PFSK-1 (cell line): ENCODE measurements around the gene ZNF326.

ENCODE experiments used
- POLR2AphosphoS5 ChIP-seq: IDR thresholded peaks from 2 replicates; pipeline ENCODE4 v1.6.1; 2012; ENCODE audit warnings: low read depth, mild to moderate bottlenecking, control low read depth, low read length, moderate library complexity
- TAF1 ChIP-seq: IDR thresholded peaks from 2 replicates; pipeline ENCODE4 v1.6.1; 2012; ENCODE audit warnings: low read length, control low read depth, borderline replicate concordance; ENCODE audit not compliant: insufficient read depth

DNA sequence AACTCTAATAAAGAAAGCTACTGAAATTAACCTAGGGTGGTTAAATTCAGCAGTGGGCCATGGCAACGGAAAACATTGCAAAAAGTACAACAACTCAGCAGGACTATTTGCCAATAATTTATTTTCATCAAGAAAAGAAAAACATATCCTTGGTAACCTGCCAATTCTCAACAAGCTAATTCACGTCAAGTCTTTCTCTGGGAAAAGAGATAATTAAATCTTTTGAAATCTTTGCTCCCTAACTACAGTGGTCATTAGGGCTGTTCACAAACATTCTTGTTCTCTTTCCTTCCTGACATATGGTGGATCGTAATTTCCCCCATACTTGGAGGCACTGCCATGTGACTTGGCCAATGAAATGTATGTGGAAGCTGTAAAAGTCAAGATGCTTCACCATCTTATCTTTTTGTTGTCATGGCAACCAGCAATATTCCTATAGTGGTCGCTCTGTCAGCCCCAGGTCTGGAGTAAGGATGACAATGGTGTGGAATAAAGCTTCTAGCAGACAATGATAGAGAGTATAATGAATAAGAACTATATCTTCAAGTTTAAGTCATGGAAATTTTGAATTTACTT is 29.6 kb upstream of the ZNF326 start:
- TF ChIP-seq POLR2AphosphoS5 (no peak), TAF1 (no peak)
